Activated naive CD4-positive, alpha-beta T cell treated with anti-CD3 and anti-CD28 coated beads for 36 hours (primary cell): Measurements from ENCODE around the gene AK3. TPM values are rescaled to one million over a fixed set of nuclear protein-coding genes. Genes with fewer than 3 reads are reported as not detected.
"Not testable (repeated sequence)": the region's sequence is repeated elsewhere in the genome, so short reads cannot be mapped to it uniquely, and the experiment has no call there.

ENCODE experiments used
- CTCF ChIA-PET: fragments of 350-600 bp; sonication (Branson Sonifier 250); formaldehyde crosslinking; loops from one replicate; lab custom pipeline; 2021; ENCODE audit warnings: antibody characterized with exemption; lab: Charles Lee
- DNase-seq: peaks from one replicate; pipeline ENCODE4 v3.0.0-alpha.2; 2020
- H3K27ac Mint-ChIP-seq: one replicate; pipeline ENCODE4 v1.8.0; 2021; ENCODE audit warnings: mild to moderate bottlenecking, mixed read lengths
- H3K27me3 Mint-ChIP-seq: one replicate; pipeline ENCODE4 v1.8.0; 2021; ENCODE audit warnings: low read depth, mixed read lengths
- H3K36me3 Mint-ChIP-seq: one replicate; pipeline ENCODE4 v1.8.0; 2021; ENCODE audit warnings: low read depth, mixed read lengths
- H3K4me1 Mint-ChIP-seq: one replicate; pipeline ENCODE4 v1.8.0; 2021; ENCODE audit warnings: low read depth, mixed read lengths
- H3K4me3 Mint-ChIP-seq: one replicate; pipeline ENCODE4 v1.8.0; 2021; ENCODE audit warnings: mild to moderate bottlenecking, moderate library complexity, mixed read lengths
- H3K9me3 Mint-ChIP-seq: one replicate; pipeline ENCODE4 v1.8.0; 2021; ENCODE audit warnings: mixed read lengths
- intact Hi-C: fragments of 100-400 bp; cut with micrococcal nuclease; formaldehyde crosslinking; loops from one replicate; pipeline ENCODE4 v1.15.1; 2023
- total RNA-seq, 2 experiments: library from RNA; stranded (reverse); gene quantifications; one replicate each; pipeline ENCODE4 v1.2.3, GENCODE V29; 2021

The AK3 gene
- total RNA-seq, 2 experiments from 2014 or later: 50.2 to 50.9 TPM

- peaks cover 52% of the 10 kb centered on the region for H3K4me1 Mint-ChIP-seq
- no peaks in the 10 kb centered on the region for H3K9me3 Mint-ChIP-seq
- peaks cover 3% of the 10 kb centered on the region for H3K36me3 Mint-ChIP-seq
- H3K4me3 Mint-ChIP-seq: peak within 1 kb of the TSS; percentile 87
- intact Hi-C loops: loop anchor here (1.0 to 10.0 kb wide), 8 partner anchors 17 to 1752 kb away; partner anchors contain the start of genes AK3, CDC37L1, PLGRKT and UHRF2
- DNase-seq: peak; percentile 91
- peak within 1 kb of the TSS; percentile 77 for H3K27ac Mint-ChIP-seq
- H3K27me3 Mint-ChIP-seq: no peaks in the 10 kb centered on the region
- CTCF ChIA-PET: interaction anchor here (0.9 to 1.4 kb wide), 4 partner anchors 12 to 296 kb away, joined by 3 to 4 read pairs (median 3); no protein-coding TSS in a partner anchor
Observed at GRCh38 chr9:4662108-4662988, 78.7 kb downstream of the AK3 start, which contains the start of gene PLPP6. PLPP6 (plus strand) TSS chr9:4662294; CDS start chr9:4662376, 82 bp downstream.

- CTCF ChIA-PET: interaction anchor here (0.9 to 1.4 kb wide), 3 partner anchors 41 to 296 kb away, joined by 3 read pairs; no protein-coding TSS in a partner anchor
Observed at GRCh38 chr9:4661611-4662010, 79.4 kb downstream of the AK3 start.

DNA sequence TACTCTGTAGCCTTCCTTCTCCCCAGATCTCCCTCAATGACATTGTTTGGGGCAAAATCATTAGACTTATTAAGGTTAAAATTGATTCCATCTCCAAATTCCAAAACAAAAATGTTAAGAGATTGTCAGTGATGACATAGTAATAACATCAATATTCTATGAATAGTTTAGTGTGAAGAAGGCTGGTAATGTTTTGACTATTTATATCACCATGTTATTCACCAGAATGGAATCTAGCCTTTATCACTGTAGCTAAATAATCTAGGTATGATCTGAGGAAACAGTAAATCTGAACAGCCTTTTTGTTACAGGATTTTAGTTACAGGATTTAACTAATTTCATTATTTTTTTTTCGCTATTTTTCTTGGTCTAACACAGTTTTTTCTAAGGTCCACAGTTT lies 79.8 kb downstream of the AK3 start:
- H3K4me3 Mint-ChIP-seq: peak overlapping the region; percentile 87
- H3K9me3 Mint-ChIP-seq: no peaks in the 10 kb centered on the region
- no peaks in the 10 kb centered on the region for H3K27me3 Mint-ChIP-seq
- intact Hi-C loops: loop anchor here (5.0 to 10.0 kb wide), 6 partner anchors 276 to 1754 kb away; partner anchors contain the start of genes PLGRKT and UHRF2
- CTCF ChIA-PET: interaction anchor here (1.0 kb wide), 1 partner anchor 295 kb away, joined by 3 read pairs; no protein-coding TSS in a partner anchor
- DNase-seq: no peak
- H3K4me1 Mint-ChIP-seq: peaks cover 41% of the 10 kb centered on the region
- no peak overlapping the region for H3K27ac Mint-ChIP-seq
- H3K36me3 Mint-ChIP-seq: peaks cover 3% of the 10 kb centered on the region

More at GRCh38 chr9:4661611-4662010, 79.4 kb downstream of the AK3 start:
- H3K27me3 Mint-ChIP-seq: no peaks in the 10 kb centered on the region
- peaks cover 3% of the 10 kb centered on the region for H3K36me3 Mint-ChIP-seq
- no peak for DNase-seq
- peaks cover 46% of the 10 kb centered on the region for H3K4me1 Mint-ChIP-seq
- peak overlapping the region; percentile 87 for H3K4me3 Mint-ChIP-seq
- intact Hi-C loops: loop anchor here (1.0 to 10.0 kb wide), 8 partner anchors 18 to 1753 kb away; partner anchors contain the start of genes AK3, CDC37L1, PLGRKT and UHRF2
- no peaks in the 10 kb centered on the region for H3K9me3 Mint-ChIP-seq
- peak overlapping the region; percentile 77 for H3K27ac Mint-ChIP-seq

DNA sequence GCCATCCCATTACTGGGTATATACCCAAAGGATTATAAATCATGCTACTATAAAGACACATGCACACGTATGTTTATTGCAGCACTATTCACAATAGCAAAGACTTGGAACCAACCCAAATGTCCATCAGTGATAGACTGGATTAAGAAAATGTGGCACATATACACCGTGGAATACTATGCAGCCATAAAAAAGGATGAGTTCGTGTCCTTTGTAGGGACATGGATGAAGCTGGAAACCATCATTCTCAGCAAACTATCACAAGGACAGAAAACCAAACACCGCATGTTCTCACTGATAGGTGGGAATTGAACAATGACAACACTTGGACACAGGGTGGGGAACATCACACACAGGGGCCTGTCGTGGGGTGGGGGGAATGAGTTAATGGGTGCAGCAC lies 80.3 kb downstream of the AK3 start:
- H3K27ac Mint-ChIP-seq, H3K27me3 Mint-ChIP-seq: not testable (repeated sequence)

More for the DNA sequence above, 80.3 kb downstream of the AK3 start:
- DNase-seq, H3K36me3 Mint-ChIP-seq, CTCF ChIA-PET, H3K9me3 Mint-ChIP-seq, H3K4me3 Mint-ChIP-seq: not testable (repeated sequence)
- peaks cover 36% of the 10 kb centered on the region for H3K4me1 Mint-ChIP-seq
- intact Hi-C loops: loop anchor here (5.0 to 10.0 kb wide), 6 partner anchors 277 to 1754 kb away; partner anchors contain the start of genes PLGRKT and UHRF2

Other genes starting within 250 kb of the AK3 start
- gene PLPP6, start 78.9 kb downstream of the AK3 start, total RNA-seq: 1 to 10 TPM; 4.6 to 5.3 TPM
- 1 to 10 TPM in 1 of 2 experiments, under 1 TPM in 1; 0.91 to 1.4 TPM for gene SPATA6L, start 74.7 kb downstream of the AK3 start, total RNA-seq
- gene CDC37L1, start 61.6 kb downstream of the AK3 start, total RNA-seq: 10 to 100 TPM; 13.7 to 14.5 TPM
- gene RCL1, start 51.7 kb upstream of the AK3 start, total RNA-seq: 10 to 100 TPM; 26.9 to 30.7 TPM
- gene JAK2, start 244.1 kb upstream of the AK3 start, total RNA-seq: 10 to 100 TPM; 46.8 to 51.0 TPM